Measurements from ENCODE around the gene TMEM179.

GRCh38 chr14:104541905-104542465 is 62.6 kb downstream of the TMEM179 start:
- TF ChIP-seq CTCF (IDR thresholded peaks at IDR 0.05) (no peak), POLR2A (IDR thresholded peaks at IDR 0.05) (no peak)

Measured in lower leg skin (tissue), 3 donors.